Endodermal cell (in vitro differentiated cells): ENCODE measurements around the gene LRFN3. TPM values are rescaled to one million over a fixed set of nuclear protein-coding genes. Genes with fewer than 3 reads are reported as not detected.
A peak's percentile ranks its signal among the peaks of the same experiment; 100 is the strongest.

Source experiments
- DNase-seq: peaks from one replicate; pipeline ENCODE4 v3.0.0-alpha.2; 2017
- H3K27ac ChIP-seq: 2 replicates; pipeline ENCODE4 v1.5.1; 2013; ENCODE audit warnings: mild to moderate bottlenecking, low read depth, low read length, moderate library complexity
- H3K27me3 ChIP-seq: 2 replicates; pipeline ENCODE4 v1.6.1; 2013; ENCODE audit warnings: mild to moderate bottlenecking, low read length, moderate library complexity; ENCODE audit not compliant: insufficient read depth, control insufficient read depth, poor library complexity, severe bottlenecking
- H3K36me3 ChIP-seq: 2 replicates; pipeline ENCODE4 v1.7.0; 2013; ENCODE audit warnings: mild to moderate bottlenecking, low read length, moderate library complexity; ENCODE audit not compliant: control insufficient read depth, insufficient read depth
- H3K4me1 ChIP-seq: one replicate; pipeline ENCODE4 v1.7.0; 2013; ENCODE audit warnings: low read length; ENCODE audit not compliant: control insufficient read depth, insufficient read depth
- H3K4me3 ChIP-seq: 2 replicates; pipeline ENCODE4 v1.5.1; 2013; ENCODE audit warnings: mild to moderate bottlenecking, low read length, moderate library complexity
- H3K9ac ChIP-seq: 2 replicates; pipeline ENCODE4 v1.6.1; 2013; ENCODE audit warnings: mild to moderate bottlenecking, low read length, moderate library complexity; ENCODE audit not compliant: poor library complexity, severe bottlenecking; ENCODE audit errors: extremely low read depth
- H3K9me3 ChIP-seq: 2 replicates; pipeline ENCODE4 v1.6.1; 2013; ENCODE audit warnings: mild to moderate bottlenecking, low read length, moderate library complexity; ENCODE audit not compliant: control insufficient read depth
- H3K27ac Mint-ChIP-seq: 2 replicates; pipeline ENCODE4 v1.8.0; 2020; ENCODE audit warnings: mixed read lengths
- H3K27me3 Mint-ChIP-seq: 2 replicates; pipeline ENCODE4 v1.8.0; 2021; ENCODE audit warnings: mild to moderate bottlenecking, mixed read lengths; ENCODE audit not compliant: insufficient read depth
- H3K36me3 Mint-ChIP-seq: 2 replicates; pipeline ENCODE4 v1.8.0; 2020; ENCODE audit warnings: low read depth, mixed read lengths
- H3K4me1 Mint-ChIP-seq: 2 replicates; pipeline ENCODE4 v1.8.0; 2020; ENCODE audit warnings: mixed read lengths
- H3K4me3 Mint-ChIP-seq: 2 replicates; pipeline ENCODE4 v1.8.0; 2020; ENCODE audit warnings: mild to moderate bottlenecking, moderate library complexity, mixed read lengths
- H3K9me3 Mint-ChIP-seq: 2 replicates; pipeline ENCODE4 v1.8.0; 2020; ENCODE audit warnings: mild to moderate bottlenecking, mixed read lengths
- CTCF ChIP-seq: fragments of 200-600 bp; sonication (generic); conservative IDR thresholded peaks from 2 replicates; pipeline ENCODE4 v1.5.0; 2021; ENCODE audit warnings: antibody characterized with exemption, mild to moderate bottlenecking
- WGBS, 2 experiments: methylation state at CpG; one replicate each; pipeline versions ENCODE4 v1.1.5 to v1.1.7; 2013; ENCODE audit warnings: missing lambda C conversion rate in 2 of 2, mixed read lengths in 1 of 2; ENCODE audit not compliant: insufficient coverage in 1 of 2, insufficient read length in 1 of 2; 5-methylcytosine and 5-hydroxymethylcytosine counted together
- total RNA-seq, 2 donors: library from RNA; stranded (reverse); fragmentation: NEBNext Ultra II Directional in 1 of 2; extraction: Animal tissue kit (Norgen Biotek cat#: 25700) in 1 of 2; gene quantifications; 2 replicates in 1 of 2; 3 replicates in 1 of 2; pipeline ENCODE4 v1.2.1, GENCODE V29; 2021

The LRFN3 gene
- total RNA-seq, 2 donors from 2014 or later: 18.7 to 24.3 TPM

DNA sequence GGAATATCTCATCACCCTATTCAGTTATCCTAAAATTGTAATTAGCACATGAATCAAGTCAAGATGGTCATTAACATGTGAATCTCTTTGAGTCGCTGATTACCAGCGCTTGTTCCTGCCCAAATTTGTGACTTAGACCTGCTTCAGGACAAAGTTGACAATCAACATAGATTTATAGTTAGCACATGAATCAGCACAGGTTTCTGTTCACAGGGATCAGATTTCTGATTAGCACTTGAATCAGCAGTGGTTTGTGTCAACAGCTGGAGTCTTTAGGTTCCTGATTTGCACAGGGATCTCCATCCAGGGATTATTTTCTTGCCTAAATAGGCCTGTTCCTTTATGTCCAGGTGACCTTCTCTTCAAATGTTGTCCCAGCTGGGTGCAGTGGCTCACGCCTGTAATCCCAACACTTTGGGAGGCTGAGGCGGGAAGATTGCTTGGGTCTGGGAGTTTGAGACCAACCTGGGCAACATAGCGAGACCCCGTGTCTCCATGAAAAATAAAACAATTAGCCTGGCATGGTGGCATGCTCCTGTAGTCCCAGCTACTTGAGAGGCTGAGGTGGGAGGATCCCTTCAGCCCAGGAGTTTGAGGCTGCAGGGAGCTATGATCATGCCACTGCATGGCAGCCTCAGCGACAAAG is 3.8 kb upstream of the LRFN3 start:
- H3K27me3 Mint-ChIP-seq: no peaks in the 10 kb centered on the region
- Histone ChIP-seq H3K36me3 (no peaks in the 10 kb centered on the region), H3K9ac (no peak overlapping the region), H3K4me3 (no peak overlapping the region), H3K9me3 (no peaks in the 10 kb centered on the region), H3K27ac (no peak overlapping the region), H3K27me3 (no peaks in the 10 kb centered on the region), H3K4me1 (peaks cover 5% of the 10 kb centered on the region)
- H3K4me1 Mint-ChIP-seq: peaks cover 10% of the 10 kb centered on the region
- no peak for DNase-seq
- no peak for TF ChIP-seq CTCF
- WGBS, 2 experiments: 61 to 79% methylated on average over 7 of the region's 7 CpGs
- no peaks in the 10 kb centered on the region for H3K9me3 Mint-ChIP-seq
- H3K4me3 Mint-ChIP-seq: no peak overlapping the region
- no peaks in the 10 kb centered on the region for H3K36me3 Mint-ChIP-seq
- no peak overlapping the region for H3K27ac Mint-ChIP-seq

DNA sequence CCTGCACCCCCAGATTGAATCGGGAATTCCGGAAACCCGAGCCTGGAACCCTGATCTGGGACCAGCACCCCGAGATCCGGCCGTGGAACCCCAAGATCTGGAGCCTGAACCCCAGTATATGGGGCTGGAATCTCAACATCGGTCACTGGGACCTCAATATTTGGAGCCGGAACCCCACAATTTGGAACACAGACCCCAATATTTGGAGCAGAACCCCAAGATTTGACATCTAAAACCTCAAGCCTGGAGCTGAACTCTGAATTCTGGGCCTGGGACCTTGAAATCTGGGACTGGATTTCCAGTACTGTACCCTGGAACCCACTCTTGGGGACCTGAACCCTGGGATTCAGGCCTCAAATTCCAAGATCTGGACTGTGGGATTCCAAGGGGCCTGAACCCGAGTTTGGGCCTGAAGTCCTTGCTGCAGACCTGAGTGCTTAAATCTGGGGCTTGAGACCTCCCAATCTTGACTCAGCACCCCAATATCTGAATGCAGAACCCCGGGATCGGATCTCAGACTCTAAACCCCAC is 629 bp downstream of the LRFN3 start:
- H3K9ac ChIP-seq: peak overlapping the region; percentile 71
- Mint-ChIP-seq H3K27ac (no peak overlapping the region), H3K4me3 (peak overlapping the region; percentile 61), H3K36me3 (peaks cover 5% of the 10 kb centered on the region), H3K4me1 (peaks cover 23% of the 10 kb centered on the region), H3K27me3 (no peaks in the 10 kb centered on the region), H3K9me3 (no peaks in the 10 kb centered on the region)
- H3K27ac ChIP-seq: no peak overlapping the region
- 28 to 32% methylated on average over 9 to 11 of the region's 11 CpGs for WGBS, 2 experiments
- DNase-seq: no peak
- peak overlapping the region; percentile 87 for H3K4me3 ChIP-seq
- TF ChIP-seq CTCF: no peak
- no peaks in the 10 kb centered on the region for H3K27me3 ChIP-seq
- H3K9me3 ChIP-seq: no peaks in the 10 kb centered on the region
- H3K36me3 ChIP-seq: no peaks in the 10 kb centered on the region
- H3K4me1 ChIP-seq: peaks cover 6% of the 10 kb centered on the region

GRCh38 chr19:35937345-35938281 is 1.4 kb downstream of the LRFN3 start:
- no peaks in the 10 kb centered on the region for H3K27me3 Mint-ChIP-seq
- 78 to 80% methylated on average over 12 to 14 of the region's 14 CpGs for WGBS, 2 experiments
- peak overlapping the region; percentile 87 for H3K4me3 ChIP-seq

More at GRCh38 chr19:35937345-35938281, 1.4 kb downstream of the LRFN3 start:
- Mint-ChIP-seq H3K4me1 (peaks cover 23% of the 10 kb centered on the region), H3K9me3 (no peaks in the 10 kb centered on the region), H3K4me3 (peak overlapping the region; percentile 61), H3K36me3 (peaks cover 9% of the 10 kb centered on the region), H3K27ac (no peak overlapping the region)
- Histone ChIP-seq H3K9me3 (no peaks in the 10 kb centered on the region), H3K9ac (peak overlapping the region; percentile 71), H3K27me3 (no peaks in the 10 kb centered on the region), H3K4me1 (peaks cover 6% of the 10 kb centered on the region), H3K27ac (no peak overlapping the region), H3K36me3 (peaks cover 3% of the 10 kb centered on the region)
- no peak for TF ChIP-seq CTCF
- peak; percentile 57 for DNase-seq
